HepG2 (cell line): Measurements from ENCODE around the gene GUCY1A1. TPM values are rescaled to one million over a fixed set of nuclear protein-coding genes. Genes with fewer than 3 reads are reported as not detected.

Source experiments
- ATAC-seq: fragments of 200-7000 bp; cut with Tn5 transposase; 3 replicates; pipeline ENCODE4 v1.9.1; 2020; ENCODE audit warnings: mild to moderate bottlenecking, moderate library complexity
- BruUV-seq: library from RNA; stranded (reverse); fragments of 400-500 nt; replicated peaks from 2 replicates; lab custom pipeline; 2021; lab: Mats Ljungman, UMichigan
- CTCF ChIA-PET: fragments of 300-600 bp; formaldehyde crosslinking; extraction: SDS; loops from one replicate; lab custom pipeline; 2021; ENCODE audit warnings: low total read pairs, inconsistent platforms, low intra/inter-chr PET ratio; lab: Yijun Ruan, JAX
- POLR2A ChIA-PET: fragments of 350-600 bp; sonication (Branson Sonifier 250); formaldehyde crosslinking; loops from one replicate; lab custom pipeline; 2020; ENCODE audit warnings: antibody characterized with exemption, inconsistent platforms; lab: Yijun Ruan, JAX
- DNase-seq: peaks from one replicate; pipeline ENCODE4 v3.0.0-alpha.2; 2015; ENCODE audit warnings: low spot score
- FAIRE-seq: peaks from 3 replicates; lab custom pipeline; 2011; peaks lifted over from hg19 to GRCh38; lab: Jason Lieb, UNC
- H2AFZ ChIP-seq: one replicate; pipeline ENCODE4 v1.6.1; 2011; ENCODE audit warnings: low read length, inconsistent platforms
- H3K27ac ChIP-seq: fragments of 300-600 bp; 3 replicates; pipeline ENCODE4 v1.8.0; 2011; ENCODE audit warnings: mixed run types, mild to moderate bottlenecking, mixed read lengths, low read length, inconsistent platforms; ENCODE audit not compliant: insufficient read depth; ENCODE audit errors: extremely low read length
- H3K27me3 ChIP-seq, 2 experiments: fragments of 200-600 bp in 1 of 2; 2 replicates in 1 of 2; 3 replicates in 1 of 2; pipeline versions ENCODE4 v1.6.0 to v1.8.0; 2011; ENCODE audit warnings: low read length in 2 of 2, mild to moderate bottlenecking in 2 of 2, moderate library complexity in 2 of 2, inconsistent platforms in 1 of 2; ENCODE audit not compliant: insufficient read depth in 2 of 2, control insufficient read depth in 1 of 2
- H3K36me3 ChIP-seq, 2 experiments: fragments of 200-600 bp in 1 of 2; replicated peaks in 1 of 2; 2 replicates in 1 of 2; 3 replicates in 1 of 2; pipeline versions ENCODE4 v1.5.1 to v1.8.0; 2011; ENCODE audit warnings: low read length in 2 of 2, inconsistent platforms in 1 of 2; ENCODE audit not compliant: insufficient read depth in 2 of 2, control insufficient read depth in 1 of 2
- H3K4me1 ChIP-seq: 2 replicates; pipeline ENCODE4 v1.5.1; 2012; ENCODE audit warnings: low read length, inconsistent platforms; ENCODE audit not compliant: insufficient read depth
- H3K4me2 ChIP-seq: 2 replicates; pipeline ENCODE4 v1.6.0; 2011; ENCODE audit warnings: low read depth, low read length, inconsistent platforms
- H3K4me3 ChIP-seq, 3 experiments: fragments of 200-600 bp in 1 of 3; sonication (generic), shearing (Covaris generic) in 1 of 3; replicated peaks in 1 of 3; 2 replicates each; pipeline ENCODE4 v1.5.1; 2011 to 2016; ENCODE audit warnings: low read length in 3 of 3, inconsistent platforms in 2 of 3, low read depth in 2 of 3, mild to moderate bottlenecking in 2 of 3, control low read depth in 1 of 3, mixed read lengths in 1 of 3; ENCODE audit not compliant: insufficient read depth in 1 of 3
- H3K79me2 ChIP-seq: one replicate; pipeline ENCODE4 v1.6.1; 2011; ENCODE audit warnings: low read length, inconsistent platforms; ENCODE audit not compliant: insufficient read depth
- H3K9ac ChIP-seq: 2 replicates; pipeline ENCODE4 v1.6.0; 2011; ENCODE audit warnings: mild to moderate bottlenecking, low read depth, low read length, inconsistent platforms; ENCODE audit not compliant: insufficient read depth
- H3K9me3 ChIP-seq: 2 replicates; pipeline ENCODE4 v1.5.1; 2012; ENCODE audit warnings: mild to moderate bottlenecking, low read length
- H4K20me1 ChIP-seq: 2 replicates; pipeline ENCODE4 v1.6.0; 2011; ENCODE audit warnings: inconsistent platforms, mild to moderate bottlenecking, low read length, moderate library complexity; ENCODE audit not compliant: insufficient read depth
- E2F5 ChIP-seq: sonication (generic); formaldehyde crosslinking; conservative IDR thresholded peaks from 2 replicates; pipeline ENCODE4 v1.4.0; 2020; ENCODE audit warnings: missing genetic modification reagents
- HMGXB4 ChIP-seq, 2 experiments: sonication (generic) in 1 of 2; formaldehyde crosslinking in 1 of 2; IDR thresholded peaks; 2 replicates each; pipeline versions ENCODE4 v1.4.0 to v1.6.1; 2018 to 2020; ENCODE audit warnings: missing genetic modification reagents in 2 of 2, borderline replicate concordance in 1 of 2, low read depth in 1 of 2, mild to moderate bottlenecking in 1 of 2, missing biosample characterization in 1 of 2
- JUNB ChIP-seq: sonication (generic); formaldehyde crosslinking; IDR thresholded peaks from 2 replicates; pipeline ENCODE4 v1.8.0; 2022; ENCODE audit warnings: missing genetic modification reagents, mild to moderate bottlenecking, borderline replicate concordance
- PBX2 ChIP-seq: IDR thresholded peaks from 2 replicates; pipeline ENCODE4 v1.6.1; 2016; ENCODE audit warnings: control low read depth
- SALL1 ChIP-seq: sonication (generic); formaldehyde crosslinking; IDR thresholded peaks from 2 replicates; pipeline ENCODE4 v1.8.0; 2022; ENCODE audit warnings: mild to moderate bottlenecking, missing genetic modification reagents
- SCMH1 ChIP-seq: sonication (generic); formaldehyde crosslinking; IDR thresholded peaks from 2 replicates; pipeline ENCODE4 v1.9.0; 2021; ENCODE audit warnings: missing genetic modification reagents, mild to moderate bottlenecking, borderline replicate concordance
- SETDB1 ChIP-seq: sonication (generic); formaldehyde crosslinking; IDR thresholded peaks from 2 replicates; pipeline ENCODE4 v1.5.1; 2020; ENCODE audit warnings: missing genetic modification reagents, mild to moderate bottlenecking, borderline replicate concordance
- TFDP1 ChIP-seq: IDR thresholded peaks from 2 replicates; pipeline ENCODE4 v1.6.1; 2016; ENCODE audit warnings: missing compliant biosample characterization, missing genetic modification reagents, borderline replicate concordance
- ZHX1 ChIP-seq: sonication (generic); formaldehyde crosslinking; IDR thresholded peaks from 2 replicates; pipeline ENCODE4 v1.8.1; 2022; ENCODE audit warnings: low read depth, mild to moderate bottlenecking, missing genetic modification reagents
- ZNF136 ChIP-seq: sonication (generic); formaldehyde crosslinking; IDR thresholded peaks from 2 replicates; pipeline ENCODE4 v1.8.1; 2022; ENCODE audit warnings: low read depth, mild to moderate bottlenecking, moderate library complexity, missing genetic modification reagents
- ZNF777 ChIP-seq: sonication (generic); formaldehyde crosslinking; IDR thresholded peaks from 2 replicates; pipeline ENCODE4 v1.4.0; 2020; ENCODE audit warnings: missing genetic modification reagents
- WGBS: methylation state at CpG from one replicate; pipeline ENCODE4 v1.1.6; 2017; ENCODE audit warnings: low lambda C conversion rate; 5-methylcytosine and 5-hydroxymethylcytosine counted together
- in situ Hi-C: cut with HindIII; loops from 2 replicates; pipeline ENCODE4 v1.10.0; 2017; ENCODE audit warnings: low pct_unique_long_range_greater_than_20kb; ENCODE audit not compliant: extremely low pct_ligation_motif_present
- intact Hi-C: fragments of 100-400 bp; cut with micrococcal nuclease; formaldehyde crosslinking; loops from one replicate; pipeline ENCODE4 v1.10.0; 2022; ENCODE audit not compliant: unreplicated experiment
- polyA plus RNA-seq, 8 experiments: library from polyadenylated mRNA; depleted of rRNA in 3 of 8; stranded (reverse) in 7 of 8; unstranded in 1 of 8; fragments of >200 nt; fragmentation: Illumina TruSeq in 4 of 8; extraction: Trizol in 4 of 8; gene quantifications; 2 replicates each; pipeline versions ENCODE4 v1.2.1 to v1.2.3, GENCODE V29; 2011 to 2016; ENCODE audit warnings: low read depth in 4 of 8, missing spikeins in 1 of 8, mixed read lengths in 1 of 8; ENCODE audit not compliant: insufficient read depth in 1 of 8
- total RNA-seq, 5 experiments: library from RNA; depleted of rRNA; stranded (reverse); fragments of >200 nt; fragmentation: Illumina TruSeq; extraction: Trizol; gene quantifications; 2 replicates each; pipeline ENCODE4 v1.2.3, GENCODE V29; 2016; ENCODE audit warnings: low read depth in 1 of 5

GUCY1A1 gene
- total and polyA plus RNA-seq, 2 of the 13 experiments (the other 11 are each of a cell fraction or from before 2014, with no cell fraction given) = not detected

- TF ChIP-seq E2F5 (no peak), PBX2 (CRISPR knock-in tag) (no peak), JUNB (CRISPR knock-in tag) (no peak)
Observed at GRCh38 chr4:155758481-155759371, 92.1 kb downstream of the GUCY1A1 start, which contains the start of gene GUCY1B1 (continued).

- H3K79me2 ChIP-seq = no peaks in the 10 kb centered on the region
- H4K20me1 ChIP-seq = no peaks in the 10 kb centered on the region
- ChIA-PET CTCF (no interaction called here), POLR2A (no interaction called here)
- FAIRE-seq (no peak), DNase-seq (no peak), ATAC-seq (peak; percentile 22; the same call in 2 of the 3 replicates)
- H3K9ac ChIP-seq = no peak overlapping the region
- H3K36me3 ChIP-seq = no peaks in the 10 kb centered on the region
- no peaks in the 10 kb centered on the region for H3K27me3 ChIP-seq
- WGBS = 42% methylated on average over 26 of the region's 77 CpGs
- H2AFZ ChIP-seq = no peak overlapping the region
- no peak overlapping the region for H3K4me3 ChIP-seq
- no peaks in the 10 kb centered on the region for H3K9me3 ChIP-seq
- no peak overlapping the region for H3K4me2 ChIP-seq
- BruUV-seq = no TSS peak
- H3K27ac ChIP-seq = no peak overlapping the region
- intact Hi-C loops (no loop called here), in situ Hi-C loops (no loop called here)
- no peaks in the 10 kb centered on the region for H3K4me1 ChIP-seq
- no peak for TF ChIP-seq SETDB1 (CRISPR knock-in tag)
- TF ChIP-seq ZHX1 (CRISPR knock-in tag) = no peak
- TF ChIP-seq SALL1 (CRISPR knock-in tag) = no peak
- TF ChIP-seq ZNF777 (CRISPR knock-in tag) = no peak
- no peak for TF ChIP-seq ZNF136 (CRISPR knock-in tag)
- no peak for TF ChIP-seq SCMH1 (CRISPR knock-in tag)
- TF ChIP-seq HMGXB4 (CRISPR knock-in tag; IDR thresholded peaks at IDR 0.05; ENCODE audit: borderline replicate concordance in 1 of 2, low read depth in 1 of 2) = no peak
- no peak for TF ChIP-seq TFDP1 (CRISPR knock-in tag)
Observed at GRCh38 chr4:155759372-155760252, 93.0 kb downstream of the GUCY1A1 start.
